Measurements from ENCODE around the gene RNF121.

- no peak for TF ChIP-seq CTCF (IDR thresholded peaks at IDR 0.05; ENCODE audit: borderline replicate concordance, extremely low read depth, low read length, poor library complexity, severe bottlenecking)
- TF ChIP-seq EZH2 (IDR thresholded peaks at IDR 0.05; ENCODE audit: borderline replicate concordance, low read depth, low read length, severe bottlenecking) = no peak
These were observed 75.9 kb downstream of the RNF121 start for GRCh38 chr11:72004515-72005346.

Measured in DND-41 (cell line).